ENCODE data around the gene CCDC197.

Gene CCDC197

GRCh38 chr14:94043111-94043755, 46.1 kb downstream of the CCDC197 start:
- no peak for DNase-seq (ENCODE audit: low read depth in 2 of 2)

- DNase-seq (ENCODE audit: low read depth in 2 of 2), result no peak
These were observed 46.8 kb downstream of the CCDC197 start for GRCh38 chr14:94043756-94044475.

GRCh38 chr14:94044476-94045091, 47.5 kb downstream of the CCDC197 start:
- no peak for DNase-seq (ENCODE audit: low read depth in 2 of 2)

GRCh38 chr14:94045101-94045500, 48.0 kb downstream of the CCDC197 start:
- DNase-seq (ENCODE audit: low read depth in 2 of 2), result no peak

GRCh38 chr14:94045563-94046345, 48.7 kb downstream of the CCDC197 start:
- no peak for DNase-seq (ENCODE audit: low read depth in 2 of 2)

GRCh38 chr14:94046696-94047250, 49.7 kb downstream of the CCDC197 start:
- no peak for DNase-seq (ENCODE audit: low read depth in 2 of 2)

GRCh38 chr14:94047581-94047980, 50.5 kb downstream of the CCDC197 start:
- no peak for DNase-seq (ENCODE audit: low read depth in 2 of 2)

- no peak for DNase-seq (ENCODE audit: low read depth in 2 of 2)
These were observed 51.9 kb downstream of the CCDC197 start for GRCh38 chr14:94048691-94049624.

- DNase-seq (ENCODE audit: low read depth in 2 of 2), result no peak
These were observed 52.5 kb downstream of the CCDC197 start for GRCh38 chr14:94049625-94050023.

- DNase-seq (ENCODE audit: low read depth in 2 of 2), result no peak
These were observed 53.3 kb downstream of the CCDC197 start for GRCh38 chr14:94050231-94050880.

GRCh38 chr14:94051115-94051514, 54.0 kb downstream of the CCDC197 start:
- no peak for DNase-seq (ENCODE audit: low read depth in 2 of 2)

GRCh38 chr14:94051779-94052178, 54.7 kb downstream of the CCDC197 start:
- DNase-seq (ENCODE audit: low read depth in 2 of 2), result no peak

- no peak for DNase-seq (ENCODE audit: low read depth in 2 of 2)
These were observed 55.1 kb downstream of the CCDC197 start for GRCh38 chr14:94052199-94052598.

- DNase-seq (ENCODE audit: low read depth in 2 of 2), result no peak
These were observed 55.6 kb downstream of the CCDC197 start for GRCh38 chr14:94052662-94053061.

- no peak for DNase-seq (ENCODE audit: low read depth in 2 of 2)
These were observed 57.3 kb downstream of the CCDC197 start for GRCh38 chr14:94054401-94054800.

- DNase-seq (ENCODE audit: low read depth in 2 of 2), result no peak
These were observed 57.8 kb downstream of the CCDC197 start for GRCh38 chr14:94054936-94055335.

GRCh38 chr14:94056579-94057308, 59.6 kb downstream of the CCDC197 start:
- no peak for DNase-seq (ENCODE audit: low read depth in 2 of 2)

GRCh38 chr14:94058128-94058673, 61.1 kb downstream of the CCDC197 start:
- DNase-seq (ENCODE audit: low read depth in 2 of 2), result no peak
